Tibial nerve (tissue), 3 donors: ENCODE results near the gene FHL3.

Experiments
- POLR2A ChIP-seq, 2 donors: fragments of 450-650 bp; IDR thresholded peaks; one replicate each; pipeline ENCODE4 v1.6.1; 2017; ENCODE audit warnings: antibody characterized with exemption in 2 of 2, mild to moderate bottlenecking in 2 of 2, moderate library complexity in 2 of 2
- TF ChIP-seq, protein P1 (sequence below), 5 experiments: fragments of 200-600 bp in 3 of 5; fragments of 450-650 bp in 2 of 5; sonication (generic) in 3 of 5; IDR thresholded peaks; one replicate each; pipeline ENCODE4 v1.5.1; 2016 to 2019; ENCODE audit warnings: antibody characterized with exemption in 5 of 5, mild to moderate bottlenecking in 3 of 5, moderate library complexity in 2 of 5

- TF ChIP-seq, protein P1, sequence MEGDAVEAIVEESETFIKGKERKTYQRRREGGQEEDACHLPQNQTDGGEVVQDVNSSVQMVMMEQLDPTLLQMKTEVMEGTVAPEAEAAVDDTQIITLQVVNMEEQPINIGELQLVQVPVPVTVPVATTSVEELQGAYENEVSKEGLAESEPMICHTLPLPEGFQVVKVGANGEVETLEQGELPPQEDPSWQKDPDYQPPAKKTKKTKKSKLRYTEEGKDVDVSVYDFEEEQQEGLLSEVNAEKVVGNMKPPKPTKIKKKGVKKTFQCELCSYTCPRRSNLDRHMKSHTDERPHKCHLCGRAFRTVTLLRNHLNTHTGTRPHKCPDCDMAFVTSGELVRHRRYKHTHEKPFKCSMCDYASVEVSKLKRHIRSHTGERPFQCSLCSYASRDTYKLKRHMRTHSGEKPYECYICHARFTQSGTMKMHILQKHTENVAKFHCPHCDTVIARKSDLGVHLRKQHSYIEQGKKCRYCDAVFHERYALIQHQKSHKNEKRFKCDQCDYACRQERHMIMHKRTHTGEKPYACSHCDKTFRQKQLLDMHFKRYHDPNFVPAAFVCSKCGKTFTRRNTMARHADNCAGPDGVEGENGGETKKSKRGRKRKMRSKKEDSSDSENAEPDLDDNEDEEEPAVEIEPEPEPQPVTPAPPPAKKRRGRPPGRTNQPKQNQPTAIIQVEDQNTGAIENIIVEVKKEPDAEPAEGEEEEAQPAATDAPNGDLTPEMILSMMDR (IDR thresholded peaks at IDR 0.05): no peak
- TF ChIP-seq POLR2A (IDR thresholded peaks at IDR 0.05): no peak
Measured at GRCh38 chr1:38021969-38022368, 16.7 kb upstream of the FHL3 start.
